ENCODE data around the gene FYB1.
"Not testable (repeated sequence)": the region's sequence is repeated elsewhere in the genome, so short reads cannot be mapped to it uniquely, and the experiment has no call there.

FYB1 gene

GRCh38 chr5:39228596-39228995 is 9.2 kb upstream of the FYB1 start:
- intact Hi-C loops (cut with DNase I) = no loop called here
- no peak for DNase-seq

GRCh38 chr5:39226558-39226957 is 7.2 kb upstream of the FYB1 start:
- DNase-seq = no peak
- intact Hi-C loops (cut with DNase I) = no loop called here

GRCh38 chr5:39226100-39226451 is 6.7 kb upstream of the FYB1 start:
- DNase-seq = no peak
- intact Hi-C loops (cut with DNase I) = no loop called here

GRCh38 chr5:39225405-39226099 is 6.2 kb upstream of the FYB1 start:
- no peak for DNase-seq
- intact Hi-C loops (cut with DNase I) = no loop called here

- DNase-seq = peak in 2 of 10 donors; percentile 54 to 75
- intact Hi-C loops (cut with DNase I) = no loop called here
Measured at GRCh38 chr5:39224196-39224761, 4.9 kb upstream of the FYB1 start.

- intact Hi-C loops (cut with DNase I) = no loop called here
- DNase-seq = no peak
Measured at GRCh38 chr5:39223565-39224156, 4.3 kb upstream of the FYB1 start.

GRCh38 chr5:39221671-39222070 is 2.3 kb upstream of the FYB1 start:
- intact Hi-C loops (cut with DNase I); DNase-seq: not testable (repeated sequence)

GRCh38 chr5:39220280-39221030 is 1.1 kb upstream of the FYB1 start:
- intact Hi-C loops (cut with DNase I) = no loop called here
- DNase-seq = no peak

GRCh38 chr5:39218482-39219402 is 621 bp downstream of the FYB1 start:
- DNase-seq = peak in 1 of 10 donors; percentile 11
- intact Hi-C loops (cut with DNase I) = loop anchor here (5.0 kb wide), 1 partner anchor 349 kb away; no protein-coding TSS in a partner anchor

- intact Hi-C loops (cut with DNase I) = loop anchor here (1.0 to 5.0 kb wide), 2 partner anchors 66 to 350 kb away; no protein-coding TSS in a partner anchor
Measured at GRCh38 chr5:39217365-39218281, 1.7 kb downstream of the FYB1 start.

GRCh38 chr5:39216631-39217030 is 2.7 kb downstream of the FYB1 start:
- no peak for DNase-seq

More at GRCh38 chr5:39217365-39218281, 1.7 kb downstream of the FYB1 start:
- peak in 9 of 10 donors; percentile 34 to 91 (median 64) for DNase-seq

GRCh38 chr5:39215857-39216256 is 3.5 kb downstream of the FYB1 start:
- intact Hi-C loops (cut with DNase I) = loop anchor here (5.0 kb wide), 1 partner anchor 351 kb away; no protein-coding TSS in a partner anchor
- DNase-seq = no peak

More at GRCh38 chr5:39216631-39217030, 2.7 kb downstream of the FYB1 start:
- intact Hi-C loops (cut with DNase I) = loop anchor here (1.0 to 5.0 kb wide), 2 partner anchors 67 to 351 kb away; no protein-coding TSS in a partner anchor

- intact Hi-C loops (cut with DNase I) = loop anchor here (5.0 kb wide), 1 partner anchor 352 kb away; no protein-coding TSS in a partner anchor
- no peak for DNase-seq
Measured at GRCh38 chr5:39214912-39215709, 4.3 kb downstream of the FYB1 start.

GRCh38 chr5:39213447-39214207 is 5.7 kb downstream of the FYB1 start:
- no peak for DNase-seq
- intact Hi-C loops (cut with DNase I) = no loop called here

GRCh38 chr5:39211773-39212172 is 7.6 kb downstream of the FYB1 start:
- intact Hi-C loops (cut with DNase I) = no loop called here
- DNase-seq = no peak

- DNase-seq = peak in 2 of 10 donors; percentile 51 to 64
Measured at GRCh38 chr5:39209924-39210323, 9.4 kb downstream of the FYB1 start.

GRCh38 chr5:39208471-39208870 is 10.9 kb downstream of the FYB1 start:
- no peak for DNase-seq
- intact Hi-C loops (cut with DNase I) = no loop called here

More at GRCh38 chr5:39209924-39210323, 9.4 kb downstream of the FYB1 start:
- intact Hi-C loops (cut with DNase I) = no loop called here

Measured in posterior cingulate gyrus (tissue), 11 donors.